Amygdala (tissue), 56 donors: ENCODE measurements around the gene TRABD2B.
A peak's percentile ranks its signal among the peaks of the same experiment; 100 is the strongest.

Source experiments
- DNase-seq, 56 donors: peaks; one replicate each; lab custom pipeline; 2025; lab: John Stamatoyannopoulos, UW

TRABD2B gene

DNA sequence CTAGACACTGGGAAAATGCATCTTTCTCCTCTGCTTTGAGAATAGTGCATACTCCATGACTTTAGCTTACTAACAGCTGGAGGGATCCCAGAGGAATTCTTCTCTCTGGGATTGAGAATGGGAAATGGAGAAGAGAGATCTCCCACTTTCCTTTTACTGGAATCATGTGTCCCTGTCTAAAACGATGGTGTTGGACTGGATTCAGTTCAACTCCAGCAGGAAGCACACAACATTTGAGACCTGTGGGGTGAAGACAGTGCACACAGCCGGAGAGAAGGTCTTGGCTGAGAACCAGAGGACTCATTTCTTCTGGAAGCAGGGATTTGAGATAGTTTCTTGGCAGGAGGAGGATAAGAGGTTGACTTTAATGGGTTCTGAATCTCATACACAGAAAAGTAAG, 58.7 kb downstream of the TRABD2B start:
- DNase-seq, result no peak

- DNase-seq, result no peak
Measured at GRCh38 chr1:47937586-47938254, 59.5 kb downstream of the TRABD2B start.

DNA sequence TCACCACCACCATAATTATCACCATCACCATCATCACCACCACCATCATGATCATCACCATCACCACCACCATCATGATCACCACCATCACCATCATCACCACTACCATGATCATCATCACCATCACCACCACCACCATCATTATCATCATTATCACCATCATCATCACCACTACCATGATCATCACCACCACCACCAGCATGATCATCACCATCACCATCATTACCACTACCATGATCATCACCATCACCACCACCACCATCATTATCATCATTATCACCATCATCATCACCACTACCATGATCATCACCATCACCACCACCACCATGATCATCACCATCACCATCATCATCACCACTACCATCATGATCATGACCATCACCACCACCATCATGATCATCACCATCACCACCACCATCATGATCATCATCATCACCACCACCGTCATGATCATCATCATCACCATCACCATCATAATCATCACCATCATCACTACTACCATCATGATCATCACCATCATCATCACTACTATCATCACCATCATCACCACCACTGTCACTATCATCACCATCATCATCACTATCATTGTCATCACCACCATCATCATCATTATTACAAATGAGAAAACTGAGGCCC, 60.2 kb downstream of the TRABD2B start:
- DNase-seq, result no peak

DNA sequence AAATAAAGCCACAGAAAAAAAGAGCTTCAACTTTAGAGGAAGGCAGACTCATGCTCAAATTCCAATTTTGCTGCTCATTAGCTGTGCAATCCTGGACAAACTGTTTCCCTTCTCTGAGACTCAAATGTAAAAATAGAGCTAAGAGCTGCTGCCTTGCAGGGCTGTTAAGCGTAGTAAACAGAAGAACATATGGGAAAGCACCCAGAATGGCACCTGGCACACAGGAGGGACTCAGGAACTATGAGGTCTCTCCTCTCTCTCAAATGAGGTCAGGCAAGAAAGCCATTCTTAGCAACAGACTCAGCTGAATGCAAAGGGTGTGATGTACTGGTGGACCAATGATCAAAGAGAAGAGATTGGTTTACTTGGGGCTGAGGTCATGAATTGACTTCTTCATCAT, 61.3 kb downstream of the TRABD2B start:
- DNase-seq, result no peak

GRCh38 chr1:47935163-47935562, 62.0 kb downstream of the TRABD2B start:
- no peak for DNase-seq

DNA sequence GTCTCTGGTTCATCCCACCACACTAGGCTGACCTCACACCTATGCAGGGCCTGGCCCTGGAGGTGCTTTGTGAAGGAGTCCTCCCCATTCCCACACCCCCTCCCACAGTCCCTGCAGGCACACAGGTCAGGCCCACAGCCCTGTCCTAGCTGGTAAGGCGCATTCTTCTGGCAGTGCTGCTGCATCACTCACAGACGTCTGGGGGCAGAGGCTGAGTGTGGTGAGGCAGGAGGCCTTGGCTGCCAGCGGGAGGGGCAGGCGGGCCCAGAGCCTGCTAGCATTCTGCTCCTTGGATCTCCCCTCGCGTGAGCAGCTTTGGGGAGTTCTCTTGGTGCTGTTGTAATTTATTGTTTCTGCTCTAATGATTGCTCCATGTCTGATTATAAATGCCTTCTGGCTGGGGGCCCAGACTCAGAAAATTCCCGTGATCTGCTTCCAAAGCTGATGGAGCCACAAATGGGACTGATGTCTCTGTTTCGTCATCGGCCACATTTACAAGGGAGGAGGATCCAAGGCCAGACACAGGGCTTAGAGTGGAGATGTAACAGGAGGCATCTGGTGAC, 62.9 kb downstream of the TRABD2B start:
- DNase-seq, result peak in 7 of 56 donors; percentile 4 to 51 (median 12)

GRCh38 chr1:47932743-47933142, 64.4 kb downstream of the TRABD2B start:
- no peak for DNase-seq

GRCh38 chr1:47931395-47931794, 65.8 kb downstream of the TRABD2B start:
- DNase-seq, result no peak

DNA sequence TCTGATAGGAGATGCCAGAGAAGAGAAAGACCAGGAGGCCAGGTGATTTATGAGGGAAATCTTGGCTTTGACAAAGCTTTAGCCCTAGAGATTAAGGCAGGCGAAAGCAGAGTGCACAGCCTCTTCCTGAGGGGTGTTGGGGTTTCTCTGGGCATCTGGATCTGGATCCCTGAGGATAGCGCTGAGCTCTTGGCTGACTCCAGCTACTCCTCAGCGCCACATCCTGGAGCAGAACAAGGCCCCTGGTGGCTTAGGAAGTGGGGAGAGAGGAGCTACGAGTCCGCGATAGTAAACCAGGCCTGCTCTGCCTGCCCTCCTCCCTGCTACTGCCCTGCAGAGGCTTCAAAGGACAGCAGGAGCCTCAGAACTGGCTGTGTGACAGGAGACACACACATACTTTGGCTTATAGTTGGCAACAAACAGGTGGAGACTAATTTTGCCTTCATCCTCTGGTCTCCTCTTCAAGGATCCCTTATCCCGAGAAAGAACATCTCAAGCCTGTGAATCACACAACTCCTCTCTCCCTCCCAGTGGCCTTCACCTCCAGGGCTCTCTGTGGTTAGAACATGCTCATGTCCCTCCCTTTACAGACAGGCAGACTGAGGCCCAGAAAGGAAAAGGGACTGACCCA, 66.9 kb downstream of the TRABD2B start:
- no peak for DNase-seq

DNA sequence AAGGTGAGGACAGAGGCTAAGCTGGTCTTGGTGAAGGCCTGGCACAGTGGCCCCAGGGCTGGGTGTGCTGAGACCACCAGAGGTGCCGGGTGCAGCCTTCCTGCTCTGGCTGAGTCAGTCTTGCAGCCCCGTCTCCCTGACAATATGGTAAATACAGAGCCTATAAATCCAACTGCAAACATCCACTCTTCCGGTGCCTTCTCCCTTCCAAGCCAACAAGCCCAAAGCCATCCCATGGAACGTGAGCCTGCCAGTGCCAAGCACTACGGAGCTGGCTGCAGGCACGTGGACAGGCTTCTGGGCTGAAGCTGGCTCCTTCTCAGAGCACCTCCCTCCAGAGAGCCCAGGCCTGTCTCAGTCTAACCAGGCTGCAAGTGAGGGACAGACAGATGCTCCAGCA, 70.0 kb downstream of the TRABD2B start:
- DNase-seq, result no peak

- no peak for DNase-seq
Measured at GRCh38 chr1:47926461-47926999, 70.7 kb downstream of the TRABD2B start.

DNA sequence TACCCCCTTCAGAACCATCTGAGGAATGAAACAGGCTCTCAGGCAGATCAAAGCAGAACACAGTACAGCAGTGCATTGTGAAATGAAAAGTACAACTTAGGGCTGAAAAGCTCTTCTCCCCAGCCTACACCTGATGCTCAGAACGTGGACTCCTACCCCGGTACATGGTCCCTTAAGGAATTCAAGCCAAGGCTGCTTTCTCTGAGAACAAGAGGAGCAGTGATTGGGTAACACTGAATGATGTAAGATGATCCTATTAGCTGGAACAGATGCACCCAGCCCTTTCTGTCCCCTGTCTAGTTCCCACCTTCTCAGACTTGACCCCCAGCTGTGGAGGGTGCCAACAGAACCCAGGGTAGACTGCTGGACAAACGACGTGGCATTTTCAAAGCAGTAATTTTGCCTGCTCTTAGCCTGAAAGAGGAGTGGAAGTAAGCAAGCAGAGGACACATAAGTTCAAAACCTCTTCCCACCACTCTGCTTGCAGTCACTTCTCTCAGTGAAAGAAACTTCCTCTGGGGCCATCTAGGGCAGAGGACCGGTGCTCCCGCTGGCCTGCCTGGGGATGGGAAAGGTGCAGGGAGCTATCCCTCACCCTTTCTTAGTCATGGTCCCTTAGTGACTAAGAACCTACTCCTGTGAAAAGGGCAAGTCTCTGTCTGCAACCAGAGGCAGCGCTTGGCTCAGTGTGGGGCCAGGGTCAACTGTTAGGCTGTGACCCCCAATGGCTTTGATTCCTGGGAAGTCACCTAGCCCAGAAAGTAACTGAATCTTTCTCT, 72.7 kb downstream of the TRABD2B start:
- no peak for DNase-seq

- DNase-seq, result no peak
Measured at GRCh38 chr1:47921935-47922415, 75.2 kb downstream of the TRABD2B start.

- DNase-seq, result no peak
Measured at GRCh38 chr1:47919113-47919833, 77.9 kb downstream of the TRABD2B start.

DNA sequence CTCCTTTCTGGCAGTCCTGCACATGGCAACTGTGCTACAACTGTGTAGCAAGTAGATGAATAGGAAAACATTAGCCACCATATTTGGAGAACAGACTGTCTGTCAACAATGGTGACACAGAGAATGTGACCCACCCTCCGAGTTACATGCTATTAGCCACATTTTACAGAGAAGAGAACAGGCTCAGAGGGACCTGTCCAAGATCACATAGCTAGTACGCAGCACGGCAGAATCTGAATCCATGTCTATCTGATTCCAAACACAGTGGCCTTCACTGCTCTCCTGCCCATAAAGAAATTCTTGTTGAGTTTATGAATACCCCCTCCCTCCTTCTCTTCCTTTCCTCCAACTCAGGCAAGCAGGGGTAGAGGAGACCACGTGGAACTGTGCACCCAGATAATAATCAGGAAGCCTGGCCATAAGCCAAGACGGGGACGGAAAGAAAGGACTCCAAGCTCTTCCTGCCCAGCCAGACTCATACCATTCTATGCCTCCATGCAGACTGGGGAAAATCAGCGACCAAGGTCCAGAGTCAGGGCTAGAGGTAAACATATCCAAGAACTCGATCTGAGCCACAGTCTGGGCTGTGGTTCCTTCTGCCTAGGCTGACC, 78.8 kb downstream of the TRABD2B start:
- DNase-seq, result no peak

GRCh38 chr1:47917687-47918086, 79.5 kb downstream of the TRABD2B start:
- DNase-seq, result no peak

- DNase-seq, result no peak
Measured at GRCh38 chr1:47915677-47916353, 81.4 kb downstream of the TRABD2B start.

- DNase-seq, result no peak
Measured at GRCh38 chr1:47914952-47915676, 82.1 kb downstream of the TRABD2B start.
